Progenitor cell of endocrine pancreas (in vitro differentiated cells): ENCODE measurements around the gene AK8. TPM values are rescaled to one million over a fixed set of nuclear protein-coding genes. Genes with fewer than 3 reads are reported as not detected.
A peak's percentile ranks its signal among the peaks of the same experiment; 100 is the strongest.

Experiments used
- DNase-seq: peaks from one replicate; pipeline ENCODE4 v3.0.0; 2021; ENCODE audit warnings: low spot score; ENCODE audit not compliant: unreplicated experiment
- H3K27ac Mint-ChIP-seq: 2 replicates; pipeline ENCODE4 v1.8.0; 2021; ENCODE audit warnings: mild to moderate bottlenecking, moderate library complexity, mixed read lengths
- H3K27me3 Mint-ChIP-seq: 2 replicates; pipeline ENCODE4 v1.8.0; 2021; ENCODE audit warnings: mixed read lengths
- H3K36me3 Mint-ChIP-seq: 2 replicates; pipeline ENCODE4 v1.8.0; 2022; ENCODE audit warnings: mixed read lengths; ENCODE audit not compliant: insufficient read depth
- H3K4me1 Mint-ChIP-seq: 2 replicates; pipeline ENCODE4 v1.8.0; 2021; ENCODE audit warnings: low read depth, mixed read lengths
- H3K4me3 Mint-ChIP-seq: 2 replicates; pipeline ENCODE4 v1.8.0; 2021; ENCODE audit warnings: low read depth, mild to moderate bottlenecking, moderate library complexity, mixed read lengths
- H3K9me3 Mint-ChIP-seq: 2 replicates; pipeline ENCODE4 v1.8.0; 2021; ENCODE audit warnings: low read depth, mixed read lengths
- total RNA-seq: library from RNA; stranded (reverse); gene quantifications from 2 replicates; pipeline ENCODE4 v1.2.1, GENCODE V29; 2021
- TF ChIP-seq, protein P1 (sequence below): fragments of 200-600 bp; sonication (generic); IDR thresholded peaks from one replicate; pipeline ENCODE4 v1.5.0; 2021; ENCODE audit warnings: antibody characterized with exemption, mild to moderate bottlenecking; ENCODE audit not compliant: unreplicated experiment

Gene AK8
- total RNA-seq, 1 donor from 2014 or later = 1.9 TPM

GRCh38 chr9:132753593-132753880, 124.5 kb downstream of the AK8 start:
- Mint-ChIP-seq H3K36me3 (no peaks in the 10 kb centered on the region), H3K4me1 (peaks cover 4% of the 10 kb centered on the region), H3K27ac (no peak overlapping the region), H3K9me3 (no peaks in the 10 kb centered on the region), H3K4me3 (no peak overlapping the region), H3K27me3 (peaks cover 18% of the 10 kb centered on the region)
- TF ChIP-seq, protein P1, sequence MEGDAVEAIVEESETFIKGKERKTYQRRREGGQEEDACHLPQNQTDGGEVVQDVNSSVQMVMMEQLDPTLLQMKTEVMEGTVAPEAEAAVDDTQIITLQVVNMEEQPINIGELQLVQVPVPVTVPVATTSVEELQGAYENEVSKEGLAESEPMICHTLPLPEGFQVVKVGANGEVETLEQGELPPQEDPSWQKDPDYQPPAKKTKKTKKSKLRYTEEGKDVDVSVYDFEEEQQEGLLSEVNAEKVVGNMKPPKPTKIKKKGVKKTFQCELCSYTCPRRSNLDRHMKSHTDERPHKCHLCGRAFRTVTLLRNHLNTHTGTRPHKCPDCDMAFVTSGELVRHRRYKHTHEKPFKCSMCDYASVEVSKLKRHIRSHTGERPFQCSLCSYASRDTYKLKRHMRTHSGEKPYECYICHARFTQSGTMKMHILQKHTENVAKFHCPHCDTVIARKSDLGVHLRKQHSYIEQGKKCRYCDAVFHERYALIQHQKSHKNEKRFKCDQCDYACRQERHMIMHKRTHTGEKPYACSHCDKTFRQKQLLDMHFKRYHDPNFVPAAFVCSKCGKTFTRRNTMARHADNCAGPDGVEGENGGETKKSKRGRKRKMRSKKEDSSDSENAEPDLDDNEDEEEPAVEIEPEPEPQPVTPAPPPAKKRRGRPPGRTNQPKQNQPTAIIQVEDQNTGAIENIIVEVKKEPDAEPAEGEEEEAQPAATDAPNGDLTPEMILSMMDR = no peak
- no peak for DNase-seq

DNA sequence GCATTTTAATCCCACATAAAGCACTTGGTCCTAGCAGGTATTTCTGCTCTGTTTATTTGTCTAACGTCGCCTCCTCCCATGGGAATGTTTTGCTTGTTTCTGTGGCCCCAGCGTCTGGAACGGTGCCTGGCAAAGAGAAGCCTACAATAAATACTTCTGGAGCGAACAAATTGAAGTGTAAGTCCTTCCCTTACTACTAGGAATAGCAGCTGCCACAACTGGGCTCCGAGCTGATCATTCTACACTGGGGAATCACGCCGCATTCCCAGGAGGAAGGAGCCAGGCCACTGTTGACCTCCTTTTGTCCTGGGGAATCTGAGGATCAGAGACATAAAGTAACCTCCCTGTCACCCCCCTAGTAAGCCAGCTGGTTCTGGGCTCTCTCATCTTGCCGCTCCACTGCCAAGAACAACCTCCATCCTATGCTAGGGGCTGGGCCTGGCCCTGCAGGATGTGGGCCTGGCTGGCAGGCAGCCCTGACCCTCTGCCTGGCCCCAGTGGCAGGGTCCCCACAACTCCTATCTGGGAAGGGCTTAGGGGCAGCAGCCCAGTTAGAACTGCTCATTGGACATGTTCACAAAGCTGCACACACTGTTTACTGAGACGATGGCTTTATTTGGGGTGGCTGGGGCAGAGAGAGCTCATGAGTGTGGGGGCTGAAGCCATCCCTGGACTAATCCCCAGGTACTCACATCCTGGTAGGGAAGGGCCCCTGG, 125.0 kb downstream of the AK8 start:
- TF ChIP-seq, protein P1 = no peak
- no peaks in the 10 kb centered on the region for H3K9me3 Mint-ChIP-seq
- H3K4me3 Mint-ChIP-seq = no peak overlapping the region
- H3K4me1 Mint-ChIP-seq = peaks cover 5% of the 10 kb centered on the region
- no peaks in the 10 kb centered on the region for H3K36me3 Mint-ChIP-seq
- no peak overlapping the region for H3K27ac Mint-ChIP-seq
- DNase-seq = no peak
- H3K27me3 Mint-ChIP-seq = peaks cover 19% of the 10 kb centered on the region

DNA sequence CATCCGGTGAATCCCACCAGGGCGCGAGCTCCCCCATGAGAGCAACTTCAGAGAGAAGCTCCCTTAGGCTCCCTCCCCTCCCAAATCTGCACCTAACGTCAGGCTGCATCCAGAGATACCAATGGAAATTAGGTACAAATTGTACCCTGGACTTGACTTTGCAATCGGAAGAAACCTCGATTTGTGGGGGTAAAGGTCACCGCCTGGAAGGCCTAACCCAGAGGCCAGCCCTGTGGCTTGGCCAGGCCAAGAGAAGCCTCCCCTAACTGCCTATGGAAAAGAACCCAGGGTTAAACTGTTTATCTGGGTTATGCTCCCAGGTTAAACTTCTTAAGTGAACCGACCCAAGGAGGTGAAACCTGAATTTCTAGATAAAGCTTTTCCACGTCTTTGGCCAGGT, 127.4 kb downstream of the AK8 start:
- Mint-ChIP-seq H3K27ac (no peak overlapping the region), H3K36me3 (no peaks in the 10 kb centered on the region), H3K27me3 (peaks cover 19% of the 10 kb centered on the region), H3K4me1 (peaks cover 5% of the 10 kb centered on the region), H3K9me3 (no peaks in the 10 kb centered on the region), H3K4me3 (no peak overlapping the region)
- DNase-seq = no peak
- TF ChIP-seq, protein P1 = no peak

DNA sequence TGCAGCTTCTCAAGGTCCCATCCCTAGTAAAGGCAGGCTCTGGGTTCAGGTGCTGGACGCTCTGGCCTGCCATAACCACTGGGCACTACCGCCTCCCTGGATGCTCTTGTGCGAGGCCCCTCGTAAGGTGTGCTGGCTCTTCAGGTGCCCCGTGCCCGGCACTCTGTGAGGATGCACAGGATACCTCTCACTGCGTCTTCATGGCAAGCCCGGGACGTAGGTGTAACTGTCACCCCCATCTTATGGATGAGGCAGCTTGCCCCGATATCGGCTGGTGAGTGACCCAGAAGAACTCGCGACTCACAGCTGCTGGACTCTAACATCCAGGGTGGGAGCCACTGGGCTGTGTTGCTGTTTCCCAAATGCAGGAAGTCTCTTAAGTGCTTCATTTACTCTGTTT, 128.8 kb downstream of the AK8 start:
- H3K4me3 Mint-ChIP-seq = no peak overlapping the region
- no peaks in the 10 kb centered on the region for H3K9me3 Mint-ChIP-seq
- peaks cover 33% of the 10 kb centered on the region for H3K27me3 Mint-ChIP-seq
- no peaks in the 10 kb centered on the region for H3K36me3 Mint-ChIP-seq
- no peak for DNase-seq
- peaks cover 11% of the 10 kb centered on the region for H3K4me1 Mint-ChIP-seq
- H3K27ac Mint-ChIP-seq = no peak overlapping the region
- TF ChIP-seq, protein P1 = no peak

DNA sequence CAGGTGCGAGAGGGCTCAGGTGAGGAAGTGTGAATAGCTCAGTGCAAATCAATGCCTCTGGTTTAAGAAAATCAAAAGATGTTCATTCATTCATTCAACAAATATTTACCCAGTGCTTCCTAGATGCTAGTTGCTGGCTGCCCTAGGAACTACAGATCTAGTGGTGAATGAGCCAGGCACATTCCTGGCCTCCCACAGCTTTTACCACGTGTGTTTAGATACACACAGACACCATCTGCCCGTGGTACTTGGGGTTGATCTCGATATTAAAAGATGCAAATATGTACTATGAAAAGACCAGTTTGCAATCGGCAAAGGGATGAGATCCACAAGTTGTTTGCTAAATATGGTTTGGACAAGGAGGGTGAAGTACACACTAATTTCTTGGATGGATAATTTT, 129.6 kb downstream of the AK8 start:
- Mint-ChIP-seq H3K4me1 (peaks cover 14% of the 10 kb centered on the region), H3K4me3 (no peak overlapping the region), H3K9me3 (no peaks in the 10 kb centered on the region), H3K36me3 (no peaks in the 10 kb centered on the region), H3K27me3 (peaks cover 37% of the 10 kb centered on the region), H3K27ac (peak overlapping the region; percentile 34)
- TF ChIP-seq, protein P1 = no peak
- DNase-seq = no peak
